ENCODE results near the gene SLC7A5. TPM values are rescaled to one million over a fixed set of nuclear protein-coding genes. Genes with fewer than 3 reads are reported as not detected.
A peak's percentile ranks its signal among the peaks of the same experiment; 100 is the strongest.

SLC7A5 gene
- total and polyA plus RNA-seq, 2 donors (not counting 3 experiments of a cell fraction or from before 2014, with no cell fraction given) = 14.1 to 29.2 TPM

- peaks cover 4% of the 10 kb centered on the region for H3K79me2 ChIP-seq (ENCODE audit: control insufficient read depth, insufficient read depth, low read length)
- H3K36me3 ChIP-seq (ENCODE audit: control insufficient read depth in 2 of 2, extremely low read depth in 1 of 2, insufficient read depth in 2 of 2, low read length in 2 of 2) = peaks cover 3 to 4% of the 10 kb centered on the region in 2 experiments
- POLR2A ChIA-PET = interaction anchor here (0.7 to 1.8 kb wide), 4 partner anchors 13 to 71 kb away, joined by 3 to 12 read pairs (median 8); partner anchors contain the start of genes KLHDC4 and SLC7A5
- intact Hi-C loops (cut with micrococcal nuclease) (loop anchor here (1.0 to 2.0 kb wide), 3 partner anchors 16 to 58 kb away; no protein-coding TSS in a partner anchor), dilution Hi-C loops (cut with MboI; ENCODE audit: extremely low pct_ligation_motif_present, low sequenced_read_pairs) (no loop called here)
- H2AFZ ChIP-seq (ENCODE audit: low read depth, low read length) = no peak overlapping the region
- BruUV-seq (replicated peaks) = no TSS peak
- peak; percentile 40 for TF ChIP-seq GATA2 (IDR thresholded peaks at IDR 0.05; ENCODE audit: insufficient read depth, insufficient read length, low read depth, low read length)
- peak; percentile 69 for TF ChIP-seq POLR2AphosphoS5 (IDR thresholded peaks at IDR 0.05; ENCODE audit: insufficient read depth, low read depth, low read length)
- TF ChIP-seq JUN (IDR thresholded peaks at IDR 0.05; ENCODE audit: borderline replicate concordance, insufficient read depth, insufficient read length, low read depth) = peak; percentile 56
- TF ChIP-seq MYC (IDR thresholded peaks at IDR 0.05; ENCODE audit: low read depth, low read length) = peak; percentile 3
- TF ChIP-seq MAX (IDR thresholded peaks at IDR 0.05; ENCODE audit: insufficient read depth, insufficient read length) = no peak
- peak overlapping the region; percentile 11 for H3K4me2 ChIP-seq (ENCODE audit: insufficient read depth, low read length)
- peak; percentile 97 for FAIRE-seq
- H3K9ac ChIP-seq (replicated peaks; ENCODE audit: extremely low read depth, insufficient read depth, low read length) = peak overlapping the region; percentile 67
- no peaks in the 10 kb centered on the region for H4K20me1 ChIP-seq (replicated peaks; ENCODE audit: control insufficient read depth, extremely low read depth, insufficient read depth, low read length)
- H3K9me3 ChIP-seq (replicated peaks; ENCODE audit: control insufficient read depth, insufficient read depth, low read length) = no peaks in the 10 kb centered on the region
- H3K27me3 ChIP-seq (ENCODE audit: control insufficient read depth in 2 of 2, insufficient read depth in 2 of 2, low read length in 2 of 2) = no peaks in the 10 kb centered on the region
- CTCF ChIA-PET = interaction anchor here (0.6 to 10.5 kb wide), 11 partner anchors 9 to 68 kb away, joined by 3 to 177 read pairs (median 7); no protein-coding TSS in a partner anchor
- no peak overlapping the region for H3K4me3 ChIP-seq (replicated peaks in 1 of 3; ENCODE audit: insufficient read depth in 1 of 3, low read depth in 1 of 3, low read length in 3 of 3)
- peaks cover 30% of the 10 kb centered on the region for H3K4me1 ChIP-seq (ENCODE audit: control insufficient read depth, extremely low read depth, insufficient read depth, low read length)
- peak overlapping the region; percentile 93 for H3K27ac ChIP-seq (ENCODE audit: insufficient read depth, low read depth, low read length)
- no peaks in the 10 kb centered on the region for H3K9me1 ChIP-seq (replicated peaks; ENCODE audit: control insufficient read depth, extremely low read depth, insufficient read depth, low read length)
- DNase-seq (ENCODE audit: low read depth, low spot score) = peak; percentile 82
Observed at GRCh38 chr16:87836844-87837581, 32.3 kb downstream of the SLC7A5 start.
